Thyroid gland (tissue), 4 donors: ENCODE results near the gene PLCB1.

Experiments used
- POLR2A ChIP-seq, 2 donors: fragments of 450-650 bp; IDR thresholded peaks; one replicate each; pipeline ENCODE4 v1.6.1; 2017; ENCODE audit warnings: antibody characterized with exemption in 2 of 2, mild to moderate bottlenecking in 2 of 2, moderate library complexity in 1 of 2
- TF ChIP-seq, protein P1 (sequence below), 6 experiments: fragments of 200-600 bp in 3 of 6; fragments of 450-650 bp in 3 of 6; sonication (generic) in 3 of 6; IDR thresholded peaks; one replicate each; pipeline ENCODE4 v1.5.1; 2016 to 2019; ENCODE audit warnings: antibody characterized with exemption in 6 of 6, mild to moderate bottlenecking in 2 of 6, inconsistent platforms in 1 of 6, moderate library complexity in 1 of 6

DNA sequence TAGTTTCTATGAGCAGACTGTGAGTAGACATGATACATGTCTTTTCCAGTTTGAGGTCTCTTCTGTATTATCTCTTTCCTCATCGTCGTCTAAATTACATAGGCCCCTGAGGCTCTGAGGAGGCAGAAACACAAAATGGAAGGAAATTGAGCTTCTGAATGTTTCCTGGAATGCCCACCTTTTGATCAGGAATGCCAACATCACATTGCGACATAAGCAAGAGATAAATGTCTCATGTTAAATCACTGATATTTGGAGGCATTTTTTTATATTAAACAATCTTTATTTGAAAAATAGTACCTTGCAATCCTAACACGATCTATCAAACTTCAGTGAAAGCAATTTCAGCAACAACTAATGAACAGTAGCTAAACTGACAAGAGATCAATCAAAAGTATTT lies 802.3 kb downstream of the PLCB1 start:
- TF ChIP-seq, protein P1, sequence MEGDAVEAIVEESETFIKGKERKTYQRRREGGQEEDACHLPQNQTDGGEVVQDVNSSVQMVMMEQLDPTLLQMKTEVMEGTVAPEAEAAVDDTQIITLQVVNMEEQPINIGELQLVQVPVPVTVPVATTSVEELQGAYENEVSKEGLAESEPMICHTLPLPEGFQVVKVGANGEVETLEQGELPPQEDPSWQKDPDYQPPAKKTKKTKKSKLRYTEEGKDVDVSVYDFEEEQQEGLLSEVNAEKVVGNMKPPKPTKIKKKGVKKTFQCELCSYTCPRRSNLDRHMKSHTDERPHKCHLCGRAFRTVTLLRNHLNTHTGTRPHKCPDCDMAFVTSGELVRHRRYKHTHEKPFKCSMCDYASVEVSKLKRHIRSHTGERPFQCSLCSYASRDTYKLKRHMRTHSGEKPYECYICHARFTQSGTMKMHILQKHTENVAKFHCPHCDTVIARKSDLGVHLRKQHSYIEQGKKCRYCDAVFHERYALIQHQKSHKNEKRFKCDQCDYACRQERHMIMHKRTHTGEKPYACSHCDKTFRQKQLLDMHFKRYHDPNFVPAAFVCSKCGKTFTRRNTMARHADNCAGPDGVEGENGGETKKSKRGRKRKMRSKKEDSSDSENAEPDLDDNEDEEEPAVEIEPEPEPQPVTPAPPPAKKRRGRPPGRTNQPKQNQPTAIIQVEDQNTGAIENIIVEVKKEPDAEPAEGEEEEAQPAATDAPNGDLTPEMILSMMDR (IDR thresholded peaks at IDR 0.05): no peak
- TF ChIP-seq POLR2A (IDR thresholded peaks at IDR 0.05): no peak
